ENCODE measurements around the gene SAFB. TPM values are rescaled to one million over a fixed set of nuclear protein-coding genes. Genes with fewer than 3 reads are reported as not detected.

SAFB gene
- total RNA-seq (2022; extraction: Qiagen RNA extraction): 49.7 to 56.3 TPM (median 54.3 TPM) in 5 replicates

DNA sequence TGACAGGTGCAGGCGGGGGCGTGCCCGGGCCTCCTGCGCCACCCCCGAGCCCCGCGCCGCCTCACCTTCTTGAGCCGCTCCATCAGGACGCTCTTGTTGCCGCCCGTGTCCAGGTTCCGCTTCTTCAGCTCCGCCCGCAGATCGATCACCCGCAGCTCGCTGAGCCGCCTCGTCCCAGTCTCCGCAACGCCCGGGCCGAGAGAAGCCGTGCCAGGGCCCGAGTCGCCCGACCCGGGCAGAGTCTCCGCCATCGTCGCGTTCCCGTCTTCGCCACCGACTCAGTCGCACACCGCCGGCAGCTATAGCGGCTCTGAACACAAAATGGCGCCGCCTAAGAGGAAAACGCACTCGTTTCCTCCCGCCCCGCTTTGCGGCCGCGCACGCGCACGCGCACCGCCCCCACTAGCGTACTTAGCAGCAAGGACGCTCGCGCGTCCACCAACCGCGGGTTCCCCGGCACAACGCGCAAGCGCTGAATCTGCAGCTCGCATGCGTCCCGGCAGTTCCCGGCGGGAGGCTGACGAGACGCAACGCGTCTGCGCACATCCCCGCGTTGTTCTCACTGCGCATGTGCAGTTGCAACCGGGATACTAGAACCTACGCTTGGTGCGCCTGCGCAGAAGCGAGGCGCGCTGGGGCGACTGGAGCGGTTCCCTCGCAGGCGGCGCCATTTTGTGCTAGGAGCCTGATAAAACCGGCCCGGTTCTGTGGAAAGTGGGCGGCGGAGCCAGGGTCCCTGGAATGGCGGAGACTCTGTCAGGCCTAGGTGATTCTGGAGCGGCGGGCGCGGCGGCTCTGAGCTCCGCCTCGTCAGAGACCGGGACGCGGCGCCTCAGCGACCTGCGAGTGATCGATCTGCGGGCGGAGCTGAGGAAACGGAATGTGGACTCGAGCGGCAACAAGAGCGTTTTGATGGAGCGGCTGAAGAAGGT lies at the start of gene SAFB, which contains the start of gene SAFB2:
Gene SAFB, plus strand, starts transcription at position 619 of the 932 bp plus-strand sequence. Its CDS starts 123 bp downstream, at position 742.
Gene SAFB2, minus strand, starts transcription at position 312 of the 932 bp plus-strand sequence. Its CDS starts 61 bp downstream, at position 251.

DNA sequence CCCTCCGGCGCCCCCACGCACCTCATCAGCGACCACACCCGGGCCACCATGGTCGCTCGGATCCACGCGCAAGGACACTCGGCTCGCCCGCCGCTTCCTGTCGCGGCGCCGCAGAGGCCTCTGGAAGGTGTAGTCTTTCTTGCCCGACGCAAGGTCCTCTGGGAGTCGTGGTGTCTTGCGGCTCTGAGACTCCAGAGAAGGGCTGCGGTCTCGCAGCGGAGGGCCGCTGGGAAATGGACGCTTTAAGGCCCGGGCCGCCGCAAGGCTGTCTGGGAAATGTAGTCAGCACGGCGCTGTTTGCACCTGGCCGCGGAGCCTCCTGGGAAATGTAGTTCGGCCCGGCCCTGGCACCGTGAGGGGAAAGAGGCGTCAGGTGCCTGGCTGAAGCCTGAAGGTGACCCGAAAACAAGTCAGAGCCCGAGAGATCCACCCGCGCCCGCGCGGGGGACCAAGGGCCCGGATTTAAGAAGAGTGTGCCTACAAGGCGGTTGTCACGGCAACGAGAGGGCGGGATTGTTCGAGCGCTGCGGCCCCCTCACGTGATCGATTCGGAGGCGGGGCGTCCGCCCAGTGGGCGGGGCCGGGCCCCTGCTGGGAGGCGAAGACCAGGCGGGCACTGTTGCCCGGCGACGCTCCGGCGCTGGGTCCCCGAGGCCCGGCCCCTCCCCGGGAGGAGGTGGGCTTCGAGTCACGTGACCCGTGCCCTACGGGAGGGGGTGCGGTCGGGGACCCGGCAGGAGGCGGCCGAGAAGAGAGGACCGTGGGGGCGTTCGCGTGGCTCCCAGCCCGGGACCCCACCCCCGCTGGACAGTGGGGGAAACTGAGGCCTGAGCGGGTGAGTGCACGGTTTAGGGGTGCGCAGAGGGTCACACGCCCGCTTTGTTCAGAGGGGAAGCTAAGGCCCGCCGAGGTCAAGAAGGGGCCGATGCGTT lies 57.8 kb downstream of the SAFB start, which contains the start of the genes HSD11B1L and MICOS13:
Gene HSD11B1L, plus strand, starts transcription at position 591 of the 932 bp plus-strand sequence. CDS start 3,806 bp downstream, outside the sequence.
Gene MICOS13, minus strand, starts transcription at position 80 of the 932 bp plus-strand sequence. Its CDS starts 30 bp downstream, at position 50.

GRCh38 chr19:5690125-5690954 lies 67.5 kb downstream of the SAFB start, which contains the start of gene RPL36:
RPL36 (plus strand) TSS chr19:5690295; CDS start chr19:5690508, 213 bp downstream.

Other genes starting within 250 kb of the SAFB start
- not detected in 5 replicates for gene ZNRF4, start 167.7 kb upstream of the SAFB start, total RNA-seq (2022; extraction: Qiagen RNA extraction)
- gene TINCR, start 55.1 kb upstream of the SAFB start, total RNA-seq (2022; extraction: Qiagen RNA extraction): 2.2 to 3.5 TPM (median 2.6 TPM) in 5 replicates
- 26.5 to 41.4 TPM (median 36.8 TPM) in 5 replicates for gene SAFB2, start 307 bp upstream of the SAFB start, total RNA-seq (2022; extraction: Qiagen RNA extraction)
- gene MICOS13, start 57.4 kb downstream of the SAFB start, total RNA-seq (2022; extraction: Qiagen RNA extraction): 48.1 to 75.8 TPM (median 69.1 TPM) in 5 replicates
- 3.5 to 5.2 TPM (median 4.3 TPM) in 5 replicates for gene HSD11B1L, start 57.9 kb downstream of the SAFB start, total RNA-seq (2022; extraction: Qiagen RNA extraction)
- gene RPL36, start 67.2 kb downstream of the SAFB start, total RNA-seq (2022; extraction: Qiagen RNA extraction): 732 to 879 TPM (median 766 TPM) in 5 replicates
- gene LONP1, start 97.1 kb downstream of the SAFB start, total RNA-seq (2022; extraction: Qiagen RNA extraction): 49.8 to 62.6 TPM (median 59.8 TPM) in 5 replicates
- not detected in 5 replicates for gene CATSPERD, start 97.6 kb downstream of the SAFB start, total RNA-seq (2022; extraction: Qiagen RNA extraction)
- 1.2 to 3.4 TPM (median 2.3 TPM) in 5 replicates for gene PRR22, start 161.7 kb downstream of the SAFB start, total RNA-seq (2022; extraction: Qiagen RNA extraction)
- 26.9 to 31.9 TPM (median 28.5 TPM) in 5 replicates for gene DUS3L, start 168.1 kb downstream of the SAFB start, total RNA-seq (2022; extraction: Qiagen RNA extraction)
- 1.2 to 1.6 TPM (median 1.3 TPM) in 5 replicates for gene NRTN, start 182.0 kb downstream of the SAFB start, total RNA-seq (2022; extraction: Qiagen RNA extraction)
- not detected in 5 replicates for gene FUT6, start 216.6 kb downstream of the SAFB start, total RNA-seq (2022; extraction: Qiagen RNA extraction)
- gene FUT3, start 228.4 kb downstream of the SAFB start, total RNA-seq (2022; extraction: Qiagen RNA extraction): 0.08 to 0.12 TPM (median 0.11 TPM) in 3 of 5 replicates, not detected in the others
- gene FUT5, start 247.5 kb downstream of the SAFB start, total RNA-seq (2022; extraction: Qiagen RNA extraction): not detected in 5 replicates